Activated CD4-positive, alpha-beta T cell treated with anti-CD3 and anti-CD28 coated beads for 4 hours (primary cell): Measurements from ENCODE around the gene CD86.
"Not testable (repeated sequence)": the region's sequence is repeated elsewhere in the genome, so short reads cannot be mapped to it uniquely, and the experiment has no call there.

Source experiments
- DNase-seq, 2 donors: peaks; one replicate each; pipeline ENCODE4 v3.0.0-alpha.2; 2020

CD86 gene

DNA sequence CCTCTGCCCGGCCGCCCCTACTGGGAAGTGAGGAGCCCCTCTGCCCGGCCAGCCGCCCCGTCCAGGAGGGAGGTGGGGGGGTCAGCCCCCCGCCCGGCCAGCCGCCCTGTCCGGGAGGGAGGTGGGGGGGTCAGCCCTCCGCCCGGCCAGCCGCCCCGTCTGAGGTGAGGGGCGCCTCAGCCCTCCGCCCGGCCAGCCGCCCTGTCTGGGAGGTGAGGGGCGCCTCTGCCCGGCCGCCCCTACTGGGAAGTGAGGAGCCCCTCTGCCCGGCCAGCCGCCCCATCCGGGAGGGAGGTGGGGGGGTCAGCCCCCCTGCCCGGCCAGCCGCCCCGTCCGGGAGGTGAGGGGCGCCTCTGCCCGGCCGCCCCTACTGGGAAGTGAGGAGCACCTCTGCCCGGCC, 109.8 kb downstream of the CD86 start:
- not testable (repeated sequence) for DNase-seq

DNA sequence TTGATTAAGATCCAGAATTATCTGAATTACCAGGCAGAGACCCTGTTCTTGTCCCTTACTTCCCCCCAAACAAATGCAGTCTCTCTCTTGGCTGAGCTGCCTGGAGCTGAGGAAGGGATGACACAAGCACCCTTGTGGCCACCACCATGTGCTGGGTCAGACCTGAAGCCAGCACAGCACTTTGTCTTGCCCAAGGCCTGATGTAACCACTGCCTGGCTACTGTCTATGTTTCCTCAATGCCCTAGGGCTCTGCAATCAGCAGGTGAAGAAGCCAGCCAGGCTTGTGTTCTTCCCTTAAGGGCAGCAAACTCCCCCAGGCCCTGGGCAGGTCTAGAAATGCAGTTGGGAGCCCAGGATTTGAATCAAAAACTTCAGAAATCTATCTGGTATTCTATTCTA, 112.5 kb downstream of the CD86 start:
- no peak for DNase-seq

DNA sequence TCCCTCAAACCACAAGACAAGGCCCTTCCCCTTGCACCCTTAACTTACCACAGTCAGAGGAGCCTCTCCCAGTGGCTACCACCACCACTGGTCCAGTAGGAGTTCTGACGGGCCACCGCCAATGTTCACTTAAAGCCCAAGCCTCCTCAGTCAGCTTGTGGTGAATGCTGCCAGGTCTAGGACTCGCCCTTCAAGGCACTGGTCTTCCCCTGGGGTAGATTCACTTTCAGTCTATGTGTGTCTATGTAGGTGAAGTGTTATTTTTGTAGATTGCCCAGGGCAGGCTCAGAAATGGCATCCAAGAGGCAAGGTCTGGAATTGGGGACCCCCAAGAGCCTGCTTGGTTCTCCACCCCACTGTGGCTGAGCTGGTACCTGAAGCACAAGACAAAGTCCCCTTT, 112.9 kb downstream of the CD86 start:
- DNase-seq, result no peak

DNA sequence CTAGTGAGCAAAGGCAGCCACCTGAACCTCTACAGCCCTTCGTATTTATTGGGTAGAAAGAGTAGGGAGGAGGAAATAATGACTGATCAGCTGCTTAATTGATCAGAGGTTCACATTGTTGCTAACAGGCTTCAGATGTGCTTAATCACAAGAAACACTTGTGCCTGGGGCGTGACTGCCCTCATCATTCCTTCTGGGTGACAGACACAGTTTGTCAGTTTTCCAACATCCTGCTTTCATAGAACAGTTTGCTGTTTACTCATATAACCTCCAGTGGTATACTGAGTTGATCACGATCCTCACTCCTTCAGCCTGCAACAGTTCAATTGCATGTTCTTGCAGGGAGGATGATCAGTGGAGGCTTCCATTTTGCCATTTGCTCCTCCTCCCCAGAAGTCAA, 114.7 kb downstream of the CD86 start:
- no peak for DNase-seq
